ENCODE data around the gene MRTFA.

DNA sequence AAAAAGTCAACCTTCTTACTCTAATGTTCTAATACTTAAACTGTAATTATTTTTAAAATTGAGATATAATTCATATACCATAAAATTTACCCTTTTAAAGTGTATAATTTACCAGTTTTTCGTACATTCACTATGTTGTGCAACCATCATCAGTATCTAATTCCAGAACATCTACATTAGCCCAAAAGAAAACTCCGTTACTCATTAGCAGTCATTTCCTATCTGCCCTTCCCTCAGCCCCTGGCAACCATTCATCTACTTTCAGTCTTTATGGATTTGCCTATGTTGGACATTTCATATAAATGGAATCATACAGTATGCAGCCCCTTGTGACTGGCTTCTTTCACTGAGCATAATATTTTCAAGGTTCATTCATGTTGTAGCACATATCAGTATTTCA lies 243.9 kb downstream of the MRTFA start:
- TF ChIP-seq, protein P1, sequence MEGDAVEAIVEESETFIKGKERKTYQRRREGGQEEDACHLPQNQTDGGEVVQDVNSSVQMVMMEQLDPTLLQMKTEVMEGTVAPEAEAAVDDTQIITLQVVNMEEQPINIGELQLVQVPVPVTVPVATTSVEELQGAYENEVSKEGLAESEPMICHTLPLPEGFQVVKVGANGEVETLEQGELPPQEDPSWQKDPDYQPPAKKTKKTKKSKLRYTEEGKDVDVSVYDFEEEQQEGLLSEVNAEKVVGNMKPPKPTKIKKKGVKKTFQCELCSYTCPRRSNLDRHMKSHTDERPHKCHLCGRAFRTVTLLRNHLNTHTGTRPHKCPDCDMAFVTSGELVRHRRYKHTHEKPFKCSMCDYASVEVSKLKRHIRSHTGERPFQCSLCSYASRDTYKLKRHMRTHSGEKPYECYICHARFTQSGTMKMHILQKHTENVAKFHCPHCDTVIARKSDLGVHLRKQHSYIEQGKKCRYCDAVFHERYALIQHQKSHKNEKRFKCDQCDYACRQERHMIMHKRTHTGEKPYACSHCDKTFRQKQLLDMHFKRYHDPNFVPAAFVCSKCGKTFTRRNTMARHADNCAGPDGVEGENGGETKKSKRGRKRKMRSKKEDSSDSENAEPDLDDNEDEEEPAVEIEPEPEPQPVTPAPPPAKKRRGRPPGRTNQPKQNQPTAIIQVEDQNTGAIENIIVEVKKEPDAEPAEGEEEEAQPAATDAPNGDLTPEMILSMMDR (IDR thresholded peaks at IDR 0.05): no peak
- TF ChIP-seq POLR2AphosphoS5 (IDR thresholded peaks at IDR 0.05) (no peak), POLR2A (IDR thresholded peaks at IDR 0.05) (no peak)
